ENCODE data around the gene BOD1. TPM values are rescaled to one million over a fixed set of nuclear protein-coding genes. Genes with fewer than 3 reads are reported as not detected.

The BOD1 gene
- total and polyA plus RNA-seq, 3 donors from 2014 or later: 59.4 to 88.1 (median 70.1) TPM

DNA sequence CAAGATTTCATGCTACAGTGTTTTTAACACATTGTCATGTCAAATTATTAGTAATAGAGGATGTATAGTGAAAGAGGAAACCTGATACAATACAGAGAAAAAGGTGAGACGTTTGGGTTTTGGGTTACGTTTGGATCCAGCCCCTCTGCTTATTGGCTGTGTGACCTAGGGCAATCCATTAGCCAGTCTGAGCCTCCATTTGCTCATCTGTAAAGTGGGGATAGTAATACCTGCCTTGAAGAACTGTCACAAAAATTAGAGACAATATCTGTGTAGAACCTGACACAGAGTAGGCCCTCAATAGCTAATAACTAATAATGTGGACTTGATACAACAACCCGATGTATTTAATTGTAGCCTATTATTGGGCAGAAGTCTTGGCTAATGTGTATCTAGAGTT lies 4.3 kb upstream of the BOD1 start:
- no peak overlapping the region for H3K27ac ChIP-seq
- H3K4me1 ChIP-seq: peaks cover 9% of the 10 kb centered on the region
- H3K9me3 ChIP-seq: no peaks in the 10 kb centered on the region
- no peaks in the 10 kb centered on the region for H3K27me3 ChIP-seq
- WGBS, 2 donors: 72 to 79% methylated on average over 3 of the region's 3 CpGs
- TF ChIP-seq POLR2A (IDR thresholded peaks at IDR 0.05): no peak
- intact Hi-C loops (cut with DNase I; ENCODE audit: low total_unique reads): no loop called here
- no peak overlapping the region for H3K4me3 ChIP-seq
- DNase-seq: no peak
- no peaks in the 10 kb centered on the region for H3K36me3 ChIP-seq (ENCODE audit: low read depth, missing control alignments)

DNA sequence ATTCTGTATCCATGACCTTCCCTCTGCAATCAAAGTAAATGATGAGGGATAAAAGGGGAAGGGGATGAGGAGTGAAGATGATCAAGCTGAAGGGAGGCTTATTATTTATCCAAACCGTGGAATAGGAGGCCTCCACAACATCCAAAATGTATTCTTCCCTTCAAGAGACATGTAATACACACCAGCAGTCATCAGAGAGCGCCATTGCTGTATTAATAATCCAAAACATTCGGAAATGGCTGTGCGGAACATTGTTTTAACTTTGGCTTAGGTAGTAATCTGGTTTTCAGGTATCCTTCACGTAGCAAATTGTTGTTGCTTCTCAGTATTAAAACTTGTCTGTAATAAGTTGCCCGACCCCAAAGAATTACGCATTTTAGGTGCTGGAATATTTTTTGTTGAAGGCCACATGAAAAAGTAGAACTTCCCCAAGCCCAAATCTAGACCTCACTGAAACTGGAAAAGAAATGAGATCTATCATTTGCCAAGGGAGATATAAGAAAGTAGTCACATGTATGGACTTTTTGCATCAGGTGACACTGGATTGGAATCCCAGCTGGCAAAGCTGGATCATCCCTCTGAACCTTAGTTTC lies 2.6 kb upstream of the BOD1 start:
- H3K27me3 ChIP-seq: no peaks in the 10 kb centered on the region
- 30 to 43% methylated on average over 7 of the region's 7 CpGs for WGBS, 2 donors
- H3K4me3 ChIP-seq: no peak overlapping the region
- TF ChIP-seq, protein P1, sequence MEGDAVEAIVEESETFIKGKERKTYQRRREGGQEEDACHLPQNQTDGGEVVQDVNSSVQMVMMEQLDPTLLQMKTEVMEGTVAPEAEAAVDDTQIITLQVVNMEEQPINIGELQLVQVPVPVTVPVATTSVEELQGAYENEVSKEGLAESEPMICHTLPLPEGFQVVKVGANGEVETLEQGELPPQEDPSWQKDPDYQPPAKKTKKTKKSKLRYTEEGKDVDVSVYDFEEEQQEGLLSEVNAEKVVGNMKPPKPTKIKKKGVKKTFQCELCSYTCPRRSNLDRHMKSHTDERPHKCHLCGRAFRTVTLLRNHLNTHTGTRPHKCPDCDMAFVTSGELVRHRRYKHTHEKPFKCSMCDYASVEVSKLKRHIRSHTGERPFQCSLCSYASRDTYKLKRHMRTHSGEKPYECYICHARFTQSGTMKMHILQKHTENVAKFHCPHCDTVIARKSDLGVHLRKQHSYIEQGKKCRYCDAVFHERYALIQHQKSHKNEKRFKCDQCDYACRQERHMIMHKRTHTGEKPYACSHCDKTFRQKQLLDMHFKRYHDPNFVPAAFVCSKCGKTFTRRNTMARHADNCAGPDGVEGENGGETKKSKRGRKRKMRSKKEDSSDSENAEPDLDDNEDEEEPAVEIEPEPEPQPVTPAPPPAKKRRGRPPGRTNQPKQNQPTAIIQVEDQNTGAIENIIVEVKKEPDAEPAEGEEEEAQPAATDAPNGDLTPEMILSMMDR (IDR thresholded peaks at IDR 0.05): peak; percentile 59 to 78 (median 74)
- no peak for TF ChIP-seq POLR2A (IDR thresholded peaks at IDR 0.05)
- H3K27ac ChIP-seq: no peak overlapping the region
- DNase-seq: peak; percentile 64
- intact Hi-C loops (cut with DNase I; ENCODE audit: low total_unique reads): loop anchor here (5.0 kb wide), 1 partner anchor 353 kb away; no protein-coding TSS in a partner anchor
- peaks cover 23% of the 10 kb centered on the region for H3K4me1 ChIP-seq
- no peaks in the 10 kb centered on the region for H3K9me3 ChIP-seq
- no peaks in the 10 kb centered on the region for H3K36me3 ChIP-seq (ENCODE audit: low read depth, missing control alignments)

DNA sequence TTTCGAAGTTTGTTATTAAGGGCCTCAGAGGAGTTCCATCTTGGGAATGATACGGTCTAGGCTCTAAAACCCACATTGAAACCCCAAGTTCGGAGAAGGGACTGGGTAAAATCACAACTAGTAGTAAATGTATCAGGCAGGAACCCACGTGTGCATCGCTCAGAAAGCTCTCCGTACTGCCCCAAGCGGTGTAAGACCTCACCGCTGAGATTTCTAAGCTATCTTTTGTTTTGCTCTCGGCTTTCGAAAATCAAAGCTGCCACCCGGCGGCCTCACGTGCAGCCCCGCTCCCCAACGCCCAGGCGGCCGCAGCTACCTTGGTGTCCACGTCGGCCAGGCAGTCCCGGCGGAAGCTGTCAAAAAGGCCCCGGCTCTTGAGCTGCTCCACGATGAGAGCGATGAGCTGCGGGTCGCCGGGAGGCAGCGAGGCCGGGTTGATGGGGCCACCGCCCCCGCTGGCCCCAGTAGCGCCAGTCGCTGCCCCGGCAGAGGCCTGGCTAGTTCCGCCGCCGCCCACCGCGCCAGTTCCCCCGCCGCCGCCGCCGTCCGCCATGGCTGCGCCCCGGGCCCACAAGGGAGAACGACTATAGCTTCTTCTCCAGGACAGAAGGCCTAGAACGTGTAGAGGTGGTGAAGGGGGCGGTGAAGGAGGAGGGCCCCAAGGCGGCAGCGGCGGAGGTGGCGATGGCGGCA lies 420 bp downstream of the BOD1 start:
- Histone ChIP-seq H3K4me3 (peak overlapping the region; percentile 95 to 99), H3K36me3 (ENCODE audit: low read depth, missing control alignments) (no peaks in the 10 kb centered on the region), H3K9me3 (no peaks in the 10 kb centered on the region), H3K4me1 (peaks cover 29% of the 10 kb centered on the region), H3K27ac (peak overlapping the region; percentile 96 to 97), H3K27me3 (no peaks in the 10 kb centered on the region)
- whole genome bisulfite sequencing, 2 donors: 1% methylated on average over 12 to 49 of the region's 55 CpGs
- TF ChIP-seq, protein P1 (IDR thresholded peaks at IDR 0.05): peak; percentile 48 to 69 (median 49)
- no peak for TF ChIP-seq POLR2A (IDR thresholded peaks at IDR 0.05)
- DNase-seq: peak; percentile 83
- intact Hi-C loops (cut with DNase I; ENCODE audit: low total_unique reads): loop anchor here (5.0 kb wide), 1 partner anchor 356 kb away; no protein-coding TSS in a partner anchor

DNA sequence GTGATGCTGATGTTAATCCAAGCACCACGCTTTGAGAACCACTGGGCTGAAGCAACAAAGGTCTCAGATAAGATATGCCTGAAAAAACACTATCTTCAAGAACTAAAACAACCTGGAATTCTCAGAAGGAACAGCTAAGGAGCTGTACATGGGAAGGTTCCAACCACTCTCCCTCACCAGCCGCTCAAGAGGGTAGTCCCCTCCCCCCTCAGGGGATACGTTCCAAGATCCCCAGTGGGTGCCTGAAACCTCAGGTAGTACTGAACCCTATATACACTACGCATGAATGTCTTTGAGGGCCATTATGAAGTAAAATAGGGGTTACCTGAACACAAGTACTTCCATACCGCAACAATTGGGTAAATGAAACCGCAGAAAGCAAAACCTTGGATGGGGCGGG lies 1.9 kb downstream of the BOD1 start:
- Histone ChIP-seq H3K9me3 (no peaks in the 10 kb centered on the region), H3K36me3 (ENCODE audit: low read depth, missing control alignments) (no peaks in the 10 kb centered on the region), H3K27ac (no peak overlapping the region), H3K27me3 (no peaks in the 10 kb centered on the region), H3K4me3 (no peak overlapping the region), H3K4me1 (peaks cover 29% of the 10 kb centered on the region)
- no peak for DNase-seq
- TF ChIP-seq POLR2A (IDR thresholded peaks at IDR 0.05): no peak
- TF ChIP-seq, protein P1 (IDR thresholded peaks at IDR 0.05): no peak
- 53 to 70% methylated on average over 7 of the region's 7 CpGs for WGBS, 2 donors
- intact Hi-C loops (cut with DNase I; ENCODE audit: low total_unique reads): no loop called here

DNA sequence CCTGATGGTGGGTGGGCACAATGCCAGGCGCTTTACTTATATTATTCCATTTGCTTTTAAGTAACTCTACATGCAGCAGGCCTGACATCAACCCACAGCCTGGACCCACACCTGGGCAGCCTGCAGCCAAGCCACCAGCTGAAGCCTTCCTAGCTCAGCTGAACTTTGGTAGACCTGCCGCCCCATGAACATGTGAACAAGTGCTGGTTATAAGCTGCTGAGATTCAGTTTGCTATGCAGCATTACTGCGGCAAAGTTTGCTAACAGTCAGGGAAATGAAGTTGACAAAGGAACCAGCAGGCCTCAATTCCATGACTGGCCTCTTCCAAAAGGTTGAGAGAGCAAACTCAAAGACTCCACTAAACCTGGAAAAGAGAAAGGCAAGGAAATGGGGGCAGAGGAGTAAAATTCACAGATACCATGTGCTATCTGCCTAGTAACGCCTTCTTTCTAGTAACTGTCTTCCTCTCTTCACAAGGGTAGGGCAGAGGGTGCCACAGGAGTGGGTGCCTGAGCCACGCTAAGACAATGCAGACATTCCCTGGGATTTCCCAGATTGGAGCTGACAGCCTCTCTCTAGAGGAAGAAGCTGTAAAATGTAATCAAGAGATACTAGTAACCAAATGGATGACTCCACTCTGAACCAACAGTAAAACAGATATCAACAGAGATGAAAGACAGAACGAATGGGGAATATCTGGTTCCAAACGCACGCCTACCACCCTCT lies 2.9 kb downstream of the BOD1 start:
- no peaks in the 10 kb centered on the region for H3K27me3 ChIP-seq
- DNase-seq: no peak
- TF ChIP-seq, protein P1 (IDR thresholded peaks at IDR 0.05): no peak
- TF ChIP-seq POLR2A (IDR thresholded peaks at IDR 0.05): no peak
- peaks cover 29% of the 10 kb centered on the region for H3K4me1 ChIP-seq
- H3K27ac ChIP-seq: no peak overlapping the region
- intact Hi-C loops (cut with DNase I; ENCODE audit: low total_unique reads): no loop called here
- H3K9me3 ChIP-seq: no peaks in the 10 kb centered on the region
- no peaks in the 10 kb centered on the region for H3K36me3 ChIP-seq (ENCODE audit: low read depth, missing control alignments)
- no peak overlapping the region for H3K4me3 ChIP-seq
- 74 to 76% methylated on average over 8 of the region's 8 CpGs for WGBS, 2 donors

Measured in testis (tissue), 3 donors.